Pancreas (tissue), 10 donors: ENCODE results near the gene THAP5. TPM values are rescaled to one million over a fixed set of nuclear protein-coding genes. Genes with fewer than 3 reads are reported as not detected.

Source experiments
- ATAC-seq, 4 donors: fragments of 200-7000 bp; cut with Tn5 transposase; one replicate each; pipeline versions ENCODE4 v1.8.0 to v1.9.1; 2020; ENCODE audit warnings: mild to moderate bottlenecking in 4 of 4, moderate library complexity in 4 of 4
- DNase-seq, 6 donors: peaks; one replicate each; pipeline ENCODE4 v3.0.0-alpha.2; 2020
- FAIRE-seq: peaks from 2 replicates; lab custom pipeline; 2012; peaks lifted over from hg19 to GRCh38; lab: Jason Lieb, UNC
- H3K27ac ChIP-seq, 4 donors: fragments of 200-600 bp; sonication (generic); 1 replicate in 3 of 4; 2 replicates in 1 of 4; pipeline versions ENCODE4 v1.5.0 to v1.8.0; 2020
- H3K27me3 ChIP-seq, 4 donors: fragments of 200-600 bp; one replicate each; pipeline ENCODE4 v1.8.0; 2021
- H3K36me3 ChIP-seq, 3 donors: fragments of 200-600 bp; sonication (generic) in 1 of 3; one replicate each; pipeline versions ENCODE4 v1.5.0 to v1.8.0; 2020 to 2021
- H3K4me1 ChIP-seq, 3 donors: fragments of 200-600 bp; one replicate each; pipeline ENCODE4 v1.8.0; 2021
- H3K4me3 ChIP-seq, 4 donors: fragments of 200-600 bp; sonication (generic) in 2 of 4; one replicate each; pipeline versions ENCODE4 v1.5.0 to v1.8.0; 2020 to 2021
- H3K9me3 ChIP-seq, 4 donors: fragments of 200-600 bp; one replicate each; pipeline ENCODE4 v1.8.0; 2021
- CTCF ChIP-seq, 4 donors: fragments of 200-600 bp; sonication (generic) in 3 of 4; IDR thresholded peaks; one replicate each; pipeline versions ENCODE4 v1.5.0 to v1.8.0; 2021; ENCODE audit warnings: antibody characterized with exemption in 4 of 4
- WGBS, 2 donors: extraction: QIAGEN DNeasy Blood & Tissue Kit; methylation state at CpG; one replicate each; pipeline ENCODE4 v1.1.7; 2013; 5-methylcytosine and 5-hydroxymethylcytosine counted together
- intact Hi-C, 3 donors: fragments of 100-400 bp; cut with DNase I; formaldehyde crosslinking; loops; one replicate each; pipeline versions ENCODE4 v1.11.1 to v1.14.2; 2022
- polyA plus RNA-seq, 2 donors: library from polyadenylated mRNA; stranded (reverse); fragments of 200-250 nt; gene quantifications; one replicate each; pipeline ENCODE4 v1.2.3, GENCODE V29; 2013
- total RNA-seq, 6 donors: library from RNA; stranded (reverse); fragmentation: NEBNext Ultra II Directional in 4 of 6; extraction: Animal tissue kit (Norgen Biotek cat#: 25700) in 4 of 6; gene quantifications; one replicate each; pipeline versions ENCODE4 v1.2.1 to v1.2.4, GENCODE V29; 2021 to 2023
- donor health status: healthy with polysubstance abuse.
- donor health status: DM: no; HTN: no; CAD: no; lungs with moderate emphysema.
- donor health status: DM: no; HTN: no; CAD: no.
- donor health status: control.
- donor health status: control.
- donor health status: Bipolar disorder and iron deficiency.
- donor health status: DM: yes; HTN: yes; CAD: no.
- donor health status: DM: no; HTN: no; CAD: no.
- donor health status: DM: no; HTN: no; CAD: no.
- donor health status: DM: yes; HTN: yes; CAD: no.

Gene THAP5
- total and polyA plus RNA-seq, 8 donors = 6.4 to 17.4 (median 11.7) TPM

GRCh38 chr7:108570146-108570755 lies 745 bp upstream of the THAP5 start:
- peak; percentile 53 to 66 (median 59) for ATAC-seq
- 0 to 1% methylated on average over 36 of the region's 36 CpGs for whole genome bisulfite sequencing, 2 donors

GRCh38 chr7:108568801-108569380 lies 615 bp downstream of the THAP5 start:
- Histone ChIP-seq H3K27ac (peak overlapping the region; percentile 93 to 96 (median 96)), H3K36me3 (peaks cover 4 to 16% (median 8%) of the 10 kb centered on the region in 3 donors), H3K9me3 (no peaks in the 10 kb centered on the region), H3K4me3 (peak overlapping the region; percentile 60 to 89 (median 72)), H3K4me1 (peaks cover 9 to 28% (median 21%) of the 10 kb centered on the region in 3 donors), H3K27me3 (no peaks in the 10 kb centered on the region)
- no peak for ATAC-seq
- intact Hi-C loops = no loop called here
- no peak for TF ChIP-seq CTCF (IDR thresholded peaks at IDR 0.05)
- DNase-seq = peak in 1 of 6 donors; percentile 15
- 3 to 4% methylated on average over 24 of the region's 24 CpGs for WGBS, 2 donors
- no peak for FAIRE-seq

More at GRCh38 chr7:108570146-108570755, 745 bp upstream of the THAP5 start:
- Histone ChIP-seq H3K36me3 (peaks cover 4 to 9% (median 8%) of the 10 kb centered on the region in 3 donors), H3K4me3 (peak overlapping the region; percentile 60 to 89 (median 72)), H3K4me1 (peaks cover 9 to 38% (median 31%) of the 10 kb centered on the region in 3 donors), H3K9me3 (no peaks in the 10 kb centered on the region), H3K27ac (peak overlapping the region; percentile 93 to 96 (median 96)), H3K27me3 (no peaks in the 10 kb centered on the region)
- TF ChIP-seq CTCF (IDR thresholded peaks at IDR 0.05) = no peak
- no peak for FAIRE-seq
- intact Hi-C loops = no loop called here
- peak in 4 of 6 donors; percentile 58 to 67 (median 62) for DNase-seq

- TF ChIP-seq CTCF (IDR thresholded peaks at IDR 0.05) = no peak
- Histone ChIP-seq H3K36me3 (peaks cover 0 to 7% (median 0%) of the 10 kb centered on the region in 3 donors), H3K27me3 (no peaks in the 10 kb centered on the region), H3K4me1 (peaks cover 9 to 14% (median 11%) of the 10 kb centered on the region in 3 donors), H3K27ac (no peak overlapping the region), H3K9me3 (no peaks in the 10 kb centered on the region), H3K4me3 (no peak overlapping the region)
- intact Hi-C loops = no loop called here
- FAIRE-seq = no peak
- DNase-seq = no peak
- no peak for ATAC-seq
Observed at GRCh38 chr7:108565987-108566386, 3.5 kb downstream of the THAP5 start.

- H3K36me3 ChIP-seq = peaks cover 0 to 7% (median 0%) of the 10 kb centered on the region in 3 donors
- H3K27ac ChIP-seq = no peak overlapping the region
- no peak overlapping the region for H3K4me3 ChIP-seq
- WGBS, 2 donors = 95 to 98% methylated on average over 4 of the region's 4 CpGs
- no peaks in the 10 kb centered on the region for H3K9me3 ChIP-seq
- no peak for FAIRE-seq
- no peak for ATAC-seq
- intact Hi-C loops = no loop called here
- DNase-seq = no peak
- H3K4me1 ChIP-seq = no peaks in the 10 kb centered on the region
- H3K27me3 ChIP-seq = no peaks in the 10 kb centered on the region
- no peak for TF ChIP-seq CTCF (IDR thresholded peaks at IDR 0.05)
Observed at GRCh38 chr7:108561047-108561619, 8.4 kb downstream of the THAP5 start.
